Hindlimb muscle (tissue), 1 donor: ENCODE measurements around the gene TUBB2A. TPM values are rescaled to one million over a fixed set of nuclear protein-coding genes. Genes with fewer than 3 reads are reported as not detected.

ENCODE experiments used
- DNase-seq: peaks from one replicate; pipeline ENCODE4 v3.0.0-alpha.2; 2013
- polyA plus RNA-seq: library from polyadenylated mRNA; unstranded; fragments of 120-200 nt; gene quantifications from one replicate; pipeline ENCODE4 v1.2.1, GENCODE V29; 2013; ENCODE audit not compliant: insufficient read length

The TUBB2A gene
- polyA plus RNA-seq, 1 donor: 66.0 TPM

- DNase-seq: peak; percentile 97
Measured at GRCh38 chr6:3118353-3119039, 38.8 kb downstream of the TUBB2A start, which contains the start of gene BPHL. Gene BPHL (plus strand): TSS chr6:3118711. CDS start chr6:3118741, 30 bp downstream.

GRCh38 chr6:3117912-3118352, 39.4 kb downstream of the TUBB2A start:
- DNase-seq: no peak

DNA sequence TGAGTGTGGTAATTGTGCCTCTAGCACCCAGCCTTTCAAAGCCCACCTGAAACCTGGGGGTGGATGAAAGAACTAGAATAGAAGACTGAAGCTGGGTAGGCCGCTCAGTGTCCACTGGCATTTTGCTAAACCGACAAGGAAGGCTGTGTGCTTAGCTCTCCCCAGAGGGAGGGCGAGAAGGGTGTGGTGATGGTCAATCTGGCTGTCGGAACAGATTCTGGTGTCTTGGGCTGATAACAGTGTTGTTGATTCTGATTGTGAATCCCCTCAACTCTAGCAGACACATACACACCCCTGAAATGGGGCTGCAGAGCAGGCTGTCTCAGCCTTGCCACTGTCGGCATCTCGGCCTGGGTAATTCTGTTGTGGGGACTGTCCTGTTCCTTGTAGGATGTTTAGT, 43.0 kb downstream of the TUBB2A start:
- DNase-seq: no peak

DNA sequence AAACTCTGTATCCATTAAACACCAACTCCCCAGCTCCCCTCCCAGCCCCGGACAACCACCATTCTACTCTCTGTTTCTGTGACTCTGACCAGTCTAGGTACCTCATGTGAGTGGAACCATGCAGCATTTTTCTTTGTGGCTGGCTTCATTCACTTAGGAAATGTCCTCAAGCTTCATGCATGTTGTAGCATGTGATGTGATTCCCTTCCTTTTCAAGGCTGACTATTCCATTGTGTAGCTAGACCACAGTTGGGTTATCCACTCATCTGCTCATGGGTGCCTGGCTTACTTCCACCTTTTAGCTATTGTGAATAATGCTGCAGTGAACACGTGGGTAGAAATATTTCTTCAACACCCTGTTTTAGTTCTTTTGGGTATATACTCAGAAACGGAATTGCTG, 47.6 kb downstream of the TUBB2A start:
- DNase-seq: no peak

- no peak for DNase-seq
Measured at GRCh38 chr6:3108746-3109414, 48.5 kb downstream of the TUBB2A start.

Other genes starting within 250 kb of the TUBB2A start
- gene SERPINB6, start 186.0 kb downstream of the TUBB2A start, polyA plus RNA-seq: 91.7 TPM
- 16.4 TPM for gene NQO2, start 157.7 kb downstream of the TUBB2A start, polyA plus RNA-seq
- gene RIPK1, start 89.0 kb downstream of the TUBB2A start, polyA plus RNA-seq: 10.8 TPM
- 35.0 TPM for gene BPHL, start 38.8 kb downstream of the TUBB2A start, polyA plus RNA-seq
- gene TUBB2B, start 70.1 kb upstream of the TUBB2A start, polyA plus RNA-seq: 57.5 TPM
- 13.9 TPM for gene PSMG4, start 101.4 kb upstream of the TUBB2A start, polyA plus RNA-seq